SK-N-SH (cell line): Measurements from ENCODE around the gene ROR2. TPM values are rescaled to one million over a fixed set of nuclear protein-coding genes. Genes with fewer than 3 reads are reported as not detected.

Source experiments
- CTCF ChIA-PET: fragments of 300-600, 350-600 bp; formaldehyde crosslinking; extraction: SDS; loops from one replicate; lab custom pipeline; 2021; lab: Yijun Ruan, JAX
- POLR2A ChIA-PET: fragments of 350-600 bp; sonication (Branson Sonifier 250); formaldehyde crosslinking; extraction: SDS; loops from one replicate; lab custom pipeline; 2020; ENCODE audit warnings: antibody characterized with exemption, inconsistent platforms; lab: Yijun Ruan, JAX
- DNase-seq: peaks from one replicate; pipeline ENCODE4 v3.0.0; 2012
- H2AFZ ChIP-seq: fragments of 200-600 bp; sonication (generic); 2 replicates; pipeline ENCODE4 v1.8.1; 2016; ENCODE audit warnings: antibody characterized with exemption, mild to moderate bottlenecking, low read depth
- H3F3A ChIP-seq: fragments of 200-600 bp; sonication (generic); replicated peaks from 2 replicates; pipeline ENCODE3; 2016; ENCODE audit warnings: antibody characterized with exemption, mild to moderate bottlenecking; ENCODE audit not compliant: insufficient read depth
- H3K27ac ChIP-seq, 2 experiments: fragments of 200-500 bp in 1 of 2; fragments of 200-600 bp in 1 of 2; sonication (Bioruptor generic) in 1 of 2; sonication (generic), shearing (Covaris generic) in 1 of 2; 2 replicates each; pipeline versions ENCODE4 v1.5.1 to v1.6.1; 2014 to 2016; ENCODE audit warnings: low read depth in 2 of 2, inconsistent platforms in 1 of 2, low read length in 1 of 2, mild to moderate bottlenecking in 1 of 2, mixed read lengths in 1 of 2
- H3K27me3 ChIP-seq: fragments of 200-600 bp; sonication (generic), shearing (Covaris generic); 2 replicates; pipeline ENCODE4 v1.6.1; 2016; ENCODE audit warnings: mixed run types; ENCODE audit not compliant: insufficient read depth
- H3K36me3 ChIP-seq, 2 experiments: fragments of 200-500 bp in 1 of 2; fragments of 200-600 bp in 1 of 2; sonication (Bioruptor generic) in 1 of 2; sonication (generic) in 1 of 2; replicated peaks in 1 of 2; 2 replicates each; pipeline versions ENCODE3 to v1.5.1; 2014 to 2016; ENCODE audit warnings: low read length in 1 of 2, mild to moderate bottlenecking in 1 of 2; ENCODE audit not compliant: insufficient read depth in 2 of 2, control insufficient read depth in 1 of 2
- H3K4me1 ChIP-seq, 2 experiments: fragments of 200-500 bp in 1 of 2; fragments of 200-600 bp in 1 of 2; sonication (Bioruptor generic) in 1 of 2; sonication (generic), shearing (Covaris generic) in 1 of 2; 2 replicates each; pipeline versions ENCODE4 v1.5.1 to v1.6.1; 2014 to 2016; ENCODE audit warnings: low read depth in 1 of 2, low read length in 1 of 2, mixed run types in 1 of 2; ENCODE audit not compliant: insufficient read depth in 2 of 2, control insufficient read depth in 1 of 2
- H3K4me2 ChIP-seq: fragments of 200-600 bp; sonication (generic), shearing (Covaris generic); 2 replicates; pipeline ENCODE4 v1.6.1; 2017; ENCODE audit warnings: mixed run types
- H3K4me3 ChIP-seq, 2 experiments: fragments of 200-500 bp in 1 of 2; fragments of 200-600 bp in 1 of 2; sonication (Bioruptor generic) in 1 of 2; sonication (generic), shearing (Covaris generic) in 1 of 2; 2 replicates each; pipeline versions ENCODE4 v1.5.1 to v1.8.1; 2014 to 2016; ENCODE audit warnings: low read depth in 2 of 2, inconsistent platforms in 1 of 2, low read length in 1 of 2, mild to moderate bottlenecking in 1 of 2, mixed read lengths in 1 of 2, moderate library complexity in 1 of 2
- H3K79me2 ChIP-seq: fragments of 200-600 bp; sonication (generic); 2 replicates; pipeline ENCODE4 v1.8.1; 2017; ENCODE audit warnings: mild to moderate bottlenecking; ENCODE audit not compliant: insufficient read depth
- H3K9ac ChIP-seq: fragments of 200-600 bp; sonication (generic); 2 replicates; pipeline ENCODE4 v1.6.1; 2017; ENCODE audit warnings: mixed run types
- H3K9me2 ChIP-seq: fragments of 200-600 bp; sonication (generic); 2 replicates; pipeline ENCODE4 v1.6.1; 2017; ENCODE audit warnings: mixed run types
- H3K9me3 ChIP-seq: fragments of 200-600 bp; sonication (generic); 2 replicates; pipeline ENCODE4 v1.6.1; 2017; ENCODE audit warnings: mixed run types, mild to moderate bottlenecking, moderate library complexity
- H4K20me1 ChIP-seq: fragments of 200-600 bp; sonication (generic); 2 replicates; pipeline ENCODE4 v1.6.1; 2017; ENCODE audit warnings: mild to moderate bottlenecking, mixed run types; ENCODE audit not compliant: insufficient read depth
- EZH2phosphoT487 ChIP-seq: fragments of 200-600 bp; sonication (generic); IDR thresholded peaks from 2 replicates; pipeline ENCODE4 v1.6.1; 2017; ENCODE audit warnings: low read depth, mixed run types, mild to moderate bottlenecking, antibody characterized with exemption, moderate library complexity, borderline replicate concordance
- IRF3 ChIP-seq: fragments of 150-350 bp; IDR thresholded peaks from 2 replicates; pipeline ENCODE4 v1.6.1; 2016; ENCODE audit warnings: mild to moderate bottlenecking, low read depth, low read length
- JUND ChIP-seq: IDR thresholded peaks from 2 replicates; pipeline ENCODE4 v1.4.0; 2012
- POLR2AphosphoS5 ChIP-seq: IDR thresholded peaks from 2 replicates; pipeline ENCODE4 v1.6.1; 2012; ENCODE audit warnings: low read depth, low read length
- RAD21 ChIP-seq: IDR thresholded peaks from 2 replicates; pipeline ENCODE4 v1.6.1; 2012; ENCODE audit warnings: mild to moderate bottlenecking, low read length
- RCOR1 ChIP-seq: fragments of 150-350 bp; IDR thresholded peaks from 2 replicates; pipeline ENCODE4 v1.6.1; 2017; ENCODE audit warnings: antibody characterized with exemption, low read length
- RXRA ChIP-seq: IDR thresholded peaks from 2 replicates; pipeline ENCODE4 v1.4.0; 2012; ENCODE audit warnings: low read depth, mild to moderate bottlenecking, borderline replicate concordance
- TEAD4 ChIP-seq: IDR thresholded peaks from 2 replicates; pipeline ENCODE4 v1.4.0; 2012; ENCODE audit warnings: mild to moderate bottlenecking, borderline replicate concordance; ENCODE audit not compliant: insufficient read depth
- USF1 ChIP-seq: IDR thresholded peaks from 2 replicates; pipeline ENCODE4 v1.4.0; 2012; ENCODE audit warnings: low read depth, borderline replicate concordance
- WGBS: methylation state at CpG from one replicate; pipeline ENCODE4 v1.1.6; 2017; ENCODE audit warnings: low lambda C conversion rate; 5-methylcytosine and 5-hydroxymethylcytosine counted together
- polyA plus RNA-seq, 3 experiments: library from polyadenylated mRNA; depleted of rRNA; stranded (reverse); fragments of >200 nt; gene quantifications; 2 replicates each; pipeline ENCODE4 v1.2.3, GENCODE V29; 2012

Gene ROR2
- polyA plus RNA-seq, 1 of the 3 experiments (the other 2 are of a cell fraction), result 0.43 TPM

DNA sequence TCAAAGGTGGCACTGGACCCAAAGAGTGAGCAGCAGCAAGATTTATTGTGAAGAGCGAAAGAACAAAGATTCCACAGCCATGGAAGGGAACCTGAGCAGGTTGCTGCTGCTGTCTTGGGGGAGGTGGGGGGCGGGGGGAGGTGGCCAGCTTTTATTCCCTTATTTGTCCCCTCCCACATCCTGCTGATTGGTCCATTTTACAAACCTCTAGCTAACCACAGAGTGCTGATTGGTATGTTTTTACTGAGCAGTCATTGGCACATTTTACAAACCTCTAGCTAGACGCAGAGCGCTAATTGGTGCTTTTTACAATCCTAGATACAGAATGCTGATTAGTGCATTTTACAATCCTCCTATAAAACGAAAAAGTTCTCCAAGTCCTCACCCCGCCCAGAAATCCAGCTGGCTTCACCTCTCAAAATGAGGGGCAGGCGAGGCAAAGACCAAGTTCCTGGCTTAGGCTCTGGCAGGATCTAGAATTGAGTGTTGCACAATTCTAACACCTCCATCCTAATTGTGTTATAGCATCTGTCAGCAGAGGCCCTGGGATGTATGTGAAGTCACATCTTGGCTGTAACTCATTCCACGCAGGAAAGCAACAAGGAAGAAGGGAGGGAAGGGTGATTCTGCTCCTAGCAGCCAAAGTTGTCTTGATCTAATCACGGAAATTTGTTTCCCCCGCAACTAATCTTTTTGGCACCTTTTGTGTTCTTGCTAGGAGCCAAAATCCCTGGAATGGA lies 34.3 kb downstream of the ROR2 start (continued):
- TF ChIP-seq RAD21, result no peak
- no peak for TF ChIP-seq EZH2phosphoT487
- no peak for TF ChIP-seq USF1
- TF ChIP-seq JUND, result no peak
- TF ChIP-seq RXRA, result no peak

- Histone ChIP-seq H3K9ac (no peak overlapping the region), H3K4me1 (no peaks in the 10 kb centered on the region; a peak in 1 of 4 replicates), H3F3A (no peaks in the 10 kb centered on the region), H3K4me2 (no peak overlapping the region), H3K9me2 (no peaks in the 10 kb centered on the region), H2AFZ (no peak overlapping the region), H3K27ac (no peak overlapping the region), H3K36me3 (no peaks in the 10 kb centered on the region), H3K79me2 (no peaks in the 10 kb centered on the region), H3K4me3 (no peak overlapping the region), H3K27me3 (no peaks in the 10 kb centered on the region), H3K9me3 (no peaks in the 10 kb centered on the region), H4K20me1 (no peaks in the 10 kb centered on the region)
- 87% methylated on average over 4 of the region's 9 CpGs for WGBS
- CTCF ChIA-PET, result interaction anchor here (1.4 to 2.1 kb wide), 2 partner anchors 13 to 35 kb away, joined by 3 to 7 read pairs; partner anchors contain the start of gene ROR2
- TF ChIP-seq IRF3, result no peak
- DNase-seq, result no peak
- POLR2A ChIA-PET, result no interaction called here
Measured at GRCh38 chr9:91914937-91915336, 35.1 kb downstream of the ROR2 start.

DNA sequence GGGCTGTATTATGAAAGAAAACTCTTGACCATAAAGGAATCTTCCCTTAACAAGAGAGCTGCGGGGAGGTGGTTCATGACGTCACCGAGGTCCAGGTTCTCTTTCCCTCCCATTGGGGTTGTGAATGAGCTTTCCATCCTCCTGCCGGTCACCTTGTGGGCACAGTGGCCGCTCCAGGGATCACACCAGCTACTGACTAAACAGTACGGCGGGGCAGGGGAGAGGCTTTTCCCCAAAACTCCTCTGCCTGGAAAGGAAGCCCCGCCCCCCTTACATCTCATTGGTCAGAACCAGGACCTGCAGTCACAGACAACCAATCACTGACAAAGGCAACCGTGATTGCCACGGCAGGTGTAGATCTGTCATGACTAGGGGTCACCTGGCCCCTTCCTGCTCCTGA lies 35.6 kb downstream of the ROR2 start:
- Histone ChIP-seq H3K4me2 (no peak overlapping the region), H3K27me3 (no peaks in the 10 kb centered on the region), H3K36me3 (no peaks in the 10 kb centered on the region), H3F3A (no peaks in the 10 kb centered on the region), H2AFZ (no peak overlapping the region), H3K27ac (no peak overlapping the region), H4K20me1 (no peaks in the 10 kb centered on the region), H3K9me3 (no peaks in the 10 kb centered on the region), H3K9ac (no peak overlapping the region), H3K4me1 (no peaks in the 10 kb centered on the region; a peak in 1 of 4 replicates), H3K4me3 (no peak overlapping the region), H3K79me2 (no peaks in the 10 kb centered on the region), H3K9me2 (no peaks in the 10 kb centered on the region)
- TF ChIP-seq USF1 (no peak), POLR2AphosphoS5 (no peak), RCOR1 (no peak), TEAD4 (no peak), RAD21 (no peak)
- ChIA-PET POLR2A (no interaction called here), CTCF (interaction anchor here (1.4 to 2.1 kb wide), 3 partner anchors 10 to 35 kb away, joined by 3 to 7 read pairs (median 4); partner anchors contain the start of gene ROR2)
- WGBS, result 82% methylated on average over 10 of the region's 10 CpGs
- DNase-seq, result no peak
